ENCODE measurements around the gene EFNB2.

DNA sequence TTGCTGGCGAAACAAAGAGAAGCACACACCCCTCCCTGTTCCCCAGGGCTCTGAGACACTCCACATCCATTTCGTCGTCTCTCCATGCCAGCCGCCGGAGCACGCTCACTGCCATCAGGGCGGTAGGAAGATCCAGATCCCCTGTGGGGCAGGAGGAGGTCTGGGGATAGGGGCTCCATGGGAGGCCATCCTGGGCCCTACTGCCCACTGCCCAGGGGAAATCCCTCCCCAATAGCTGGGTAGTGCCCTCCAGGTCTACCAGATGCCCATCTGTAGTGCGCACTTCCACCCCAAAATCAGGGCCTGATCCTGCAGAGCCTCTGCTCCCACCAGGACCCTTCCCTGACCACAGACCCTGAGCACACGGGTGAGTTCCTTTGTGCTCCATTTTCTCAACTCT, 80.3 kb downstream of the EFNB2 start:
- TF ChIP-seq, protein P1, sequence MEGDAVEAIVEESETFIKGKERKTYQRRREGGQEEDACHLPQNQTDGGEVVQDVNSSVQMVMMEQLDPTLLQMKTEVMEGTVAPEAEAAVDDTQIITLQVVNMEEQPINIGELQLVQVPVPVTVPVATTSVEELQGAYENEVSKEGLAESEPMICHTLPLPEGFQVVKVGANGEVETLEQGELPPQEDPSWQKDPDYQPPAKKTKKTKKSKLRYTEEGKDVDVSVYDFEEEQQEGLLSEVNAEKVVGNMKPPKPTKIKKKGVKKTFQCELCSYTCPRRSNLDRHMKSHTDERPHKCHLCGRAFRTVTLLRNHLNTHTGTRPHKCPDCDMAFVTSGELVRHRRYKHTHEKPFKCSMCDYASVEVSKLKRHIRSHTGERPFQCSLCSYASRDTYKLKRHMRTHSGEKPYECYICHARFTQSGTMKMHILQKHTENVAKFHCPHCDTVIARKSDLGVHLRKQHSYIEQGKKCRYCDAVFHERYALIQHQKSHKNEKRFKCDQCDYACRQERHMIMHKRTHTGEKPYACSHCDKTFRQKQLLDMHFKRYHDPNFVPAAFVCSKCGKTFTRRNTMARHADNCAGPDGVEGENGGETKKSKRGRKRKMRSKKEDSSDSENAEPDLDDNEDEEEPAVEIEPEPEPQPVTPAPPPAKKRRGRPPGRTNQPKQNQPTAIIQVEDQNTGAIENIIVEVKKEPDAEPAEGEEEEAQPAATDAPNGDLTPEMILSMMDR (IDR thresholded peaks at IDR 0.05): no peak
- TF ChIP-seq POLR2A (IDR thresholded peaks at IDR 0.05): no peak
